HFFc6 (cell line): ENCODE data around the gene POLE2. TPM values are rescaled to one million over a fixed set of nuclear protein-coding genes. Genes with fewer than 3 reads are reported as not detected.

Experiments used
- DNase-seq: peaks from one replicate; pipeline ENCODE4 v3.0.0-alpha.2; 2018
- H3K27ac Mint-ChIP-seq: 2 replicates; pipeline ENCODE4 v1.8.0; 2020; ENCODE audit warnings: mild to moderate bottlenecking, mixed read lengths
- H3K27me3 Mint-ChIP-seq: 2 replicates; pipeline ENCODE4 v1.8.0; 2021; ENCODE audit warnings: mild to moderate bottlenecking, moderate library complexity, mixed read lengths; ENCODE audit not compliant: insufficient read depth
- H3K36me3 Mint-ChIP-seq: 2 replicates; pipeline ENCODE4 v1.8.0; 2021; ENCODE audit warnings: low read depth, mixed read lengths
- H3K4me1 Mint-ChIP-seq: 2 replicates; pipeline ENCODE4 v1.8.0; 2020; ENCODE audit warnings: low read depth, mixed read lengths
- H3K4me3 Mint-ChIP-seq: 2 replicates; pipeline ENCODE4 v1.8.0; 2020; ENCODE audit warnings: mild to moderate bottlenecking, moderate library complexity, mixed read lengths
- H3K9me3 Mint-ChIP-seq: 2 replicates; pipeline ENCODE4 v1.8.0; 2020; ENCODE audit warnings: mild to moderate bottlenecking, mixed read lengths
- total RNA-seq, 6 experiments: library from RNA; stranded (reverse); fragmentation: NEBNext Ultra II Directional; extraction: Animal tissue kit (Norgen Biotek cat#: 25700); gene quantifications; 2 replicates in 1 of 6; 3 replicates in 5 of 6; pipeline ENCODE4 v1.2.3, GENCODE V29; 2021
- TF ChIP-seq, protein P1 (sequence below): fragments of 200-600 bp; sonication (generic); IDR thresholded peaks from 2 replicates; pipeline ENCODE4 v1.5.0; 2021; ENCODE audit warnings: antibody characterized with exemption, mild to moderate bottlenecking

The POLE2 gene
- total RNA-seq, 6 experiments from 2014 or later: 4.5 to 11.6 (median 8.7) TPM

GRCh38 chr14:49636866-49637265 lies 51.1 kb downstream of the POLE2 start:
- TF ChIP-seq, protein P1, sequence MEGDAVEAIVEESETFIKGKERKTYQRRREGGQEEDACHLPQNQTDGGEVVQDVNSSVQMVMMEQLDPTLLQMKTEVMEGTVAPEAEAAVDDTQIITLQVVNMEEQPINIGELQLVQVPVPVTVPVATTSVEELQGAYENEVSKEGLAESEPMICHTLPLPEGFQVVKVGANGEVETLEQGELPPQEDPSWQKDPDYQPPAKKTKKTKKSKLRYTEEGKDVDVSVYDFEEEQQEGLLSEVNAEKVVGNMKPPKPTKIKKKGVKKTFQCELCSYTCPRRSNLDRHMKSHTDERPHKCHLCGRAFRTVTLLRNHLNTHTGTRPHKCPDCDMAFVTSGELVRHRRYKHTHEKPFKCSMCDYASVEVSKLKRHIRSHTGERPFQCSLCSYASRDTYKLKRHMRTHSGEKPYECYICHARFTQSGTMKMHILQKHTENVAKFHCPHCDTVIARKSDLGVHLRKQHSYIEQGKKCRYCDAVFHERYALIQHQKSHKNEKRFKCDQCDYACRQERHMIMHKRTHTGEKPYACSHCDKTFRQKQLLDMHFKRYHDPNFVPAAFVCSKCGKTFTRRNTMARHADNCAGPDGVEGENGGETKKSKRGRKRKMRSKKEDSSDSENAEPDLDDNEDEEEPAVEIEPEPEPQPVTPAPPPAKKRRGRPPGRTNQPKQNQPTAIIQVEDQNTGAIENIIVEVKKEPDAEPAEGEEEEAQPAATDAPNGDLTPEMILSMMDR: no peak
- Mint-ChIP-seq H3K4me1 (peaks cover 61% of the 10 kb centered on the region), H3K27ac (peak overlapping the region; percentile 48), H3K9me3 (no peaks in the 10 kb centered on the region), H3K4me3 (peak overlapping the region; percentile 33), H3K36me3 (peaks cover 41% of the 10 kb centered on the region), H3K27me3 (peaks cover 3% of the 10 kb centered on the region; the same call in 1 of the 2 replicates)
- DNase-seq: no peak

- Mint-ChIP-seq H3K4me1 (peaks cover 42% of the 10 kb centered on the region), H3K27me3 (peaks cover 3% of the 10 kb centered on the region), H3K4me3 (peak within 1 kb of the TSS; percentile 98), H3K36me3 (peaks cover 36% of the 10 kb centered on the region), H3K27ac (peak within 1 kb of the TSS; percentile 98), H3K9me3 (no peaks in the 10 kb centered on the region)
- TF ChIP-seq, protein P1: peak; percentile 61
- peak; percentile 73 for DNase-seq
Measured at GRCh38 chr14:49634547-49635334, 53.3 kb downstream of the POLE2 start, which contains the start of gene DNAAF2. Gene DNAAF2, minus strand, starts transcription at chr14:49635244. Its CDS starts 95 bp downstream, at chr14:49635149.

DNA sequence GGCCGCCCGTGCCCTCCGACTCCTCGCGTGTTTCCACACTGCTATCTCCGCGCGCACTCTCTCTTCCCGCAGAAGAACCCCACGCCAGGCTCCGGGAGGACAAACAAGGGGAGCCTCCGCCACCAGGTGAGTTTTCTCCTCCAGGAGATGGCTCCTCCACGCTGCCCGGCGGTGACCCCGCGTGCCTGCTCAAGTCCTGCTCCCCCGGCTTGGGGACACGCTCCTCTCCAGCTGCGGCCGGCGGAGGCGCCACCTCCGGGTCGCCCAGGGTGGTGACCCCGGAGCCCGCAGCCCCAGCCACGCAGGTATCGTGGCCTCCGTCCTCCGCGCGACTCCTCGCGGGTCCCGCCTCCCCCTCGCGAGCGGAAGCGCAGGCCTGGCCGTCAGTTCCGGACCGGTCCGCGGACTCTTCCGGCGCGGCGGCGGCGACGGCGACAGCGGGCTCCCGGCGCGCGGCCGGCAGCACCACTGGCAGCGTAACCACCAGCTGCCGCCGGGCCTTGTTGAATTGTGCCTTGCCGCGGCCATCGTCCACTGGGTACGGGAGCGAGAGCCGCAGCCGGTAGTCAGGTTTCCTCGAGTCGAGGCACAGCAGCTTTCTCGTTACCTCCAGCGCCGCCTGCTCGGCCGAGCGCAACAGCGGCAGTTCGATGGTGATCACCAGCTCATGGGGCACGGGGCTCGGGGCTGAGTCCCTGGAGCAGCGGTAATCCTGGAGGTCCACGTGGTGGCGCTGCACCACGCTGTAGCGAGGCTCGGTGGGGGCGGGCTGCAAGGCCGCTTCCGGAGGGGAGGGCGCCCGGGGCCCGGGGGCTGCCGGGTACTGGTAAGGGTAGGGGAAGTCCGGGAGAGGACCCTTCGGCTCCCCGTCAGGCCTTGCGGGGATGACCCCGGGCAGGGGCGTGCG lies 54.1 kb downstream of the POLE2 start:
- Mint-ChIP-seq H3K4me3 (peak overlapping the region; percentile 98), H3K36me3 (peaks cover 30% of the 10 kb centered on the region), H3K27me3 (peaks cover 3% of the 10 kb centered on the region), H3K4me1 (peaks cover 42% of the 10 kb centered on the region), H3K9me3 (no peaks in the 10 kb centered on the region), H3K27ac (peak overlapping the region; percentile 88)
- peak; percentile 88 for DNase-seq
- TF ChIP-seq, protein P1: peak; percentile 90

GRCh38 chr14:49623941-49624839 lies 63.8 kb downstream of the POLE2 start:
- H3K4me1 Mint-ChIP-seq: peaks cover 34% of the 10 kb centered on the region
- TF ChIP-seq, protein P1: no peak
- peaks cover 16% of the 10 kb centered on the region for H3K36me3 Mint-ChIP-seq
- peak overlapping the region; percentile 99 for H3K4me3 Mint-ChIP-seq
- no peaks in the 10 kb centered on the region for H3K9me3 Mint-ChIP-seq
- no peak for DNase-seq
- peaks cover 5% of the 10 kb centered on the region for H3K27me3 Mint-ChIP-seq
- H3K27ac Mint-ChIP-seq: peak overlapping the region; percentile 62

DNA sequence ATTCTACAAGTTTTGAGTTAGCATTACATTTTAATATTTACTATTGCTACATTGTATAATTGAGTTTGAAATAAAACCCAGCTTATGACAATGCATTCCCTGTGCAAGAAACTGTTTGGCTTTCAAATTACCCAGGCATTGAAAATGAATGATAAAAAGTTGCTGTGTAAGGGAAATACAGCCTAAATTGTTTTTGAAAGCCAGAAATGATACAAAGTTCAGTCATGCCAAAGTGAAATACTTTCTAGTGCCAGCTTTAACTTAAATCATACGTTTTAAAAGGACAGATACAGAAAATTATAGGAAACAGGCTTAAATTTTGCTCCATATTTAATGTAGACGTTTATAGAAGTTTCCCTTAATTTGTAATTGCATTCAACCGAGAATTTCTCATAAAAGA lies 64.6 kb downstream of the POLE2 start:
- Mint-ChIP-seq H3K27me3 (peaks cover 5% of the 10 kb centered on the region), H3K4me3 (peak overlapping the region; percentile 99), H3K27ac (peak overlapping the region; percentile 31; the same call in 1 of the 2 replicates), H3K36me3 (peaks cover 25% of the 10 kb centered on the region), H3K9me3 (no peaks in the 10 kb centered on the region), H3K4me1 (peaks cover 41% of the 10 kb centered on the region)
- no peak for DNase-seq
- TF ChIP-seq, protein P1: no peak
